Astrocyte (in vitro differentiated cells and primary cell): ENCODE results near the gene PCYT2.

Source experiments
- CTCF ChIP-seq: IDR thresholded peaks from 2 replicates; pipeline ENCODE4 v1.5.1; 2011; ENCODE audit warnings: low read depth, mild to moderate bottlenecking, inconsistent platforms, low read length, moderate library complexity; ENCODE audit not compliant: insufficient read depth
- EZH2 ChIP-seq: IDR thresholded peaks from 2 replicates; pipeline ENCODE4 v1.6.1; 2012; ENCODE audit warnings: mild to moderate bottlenecking, low read length, inconsistent platforms; ENCODE audit not compliant: insufficient read depth

DNA sequence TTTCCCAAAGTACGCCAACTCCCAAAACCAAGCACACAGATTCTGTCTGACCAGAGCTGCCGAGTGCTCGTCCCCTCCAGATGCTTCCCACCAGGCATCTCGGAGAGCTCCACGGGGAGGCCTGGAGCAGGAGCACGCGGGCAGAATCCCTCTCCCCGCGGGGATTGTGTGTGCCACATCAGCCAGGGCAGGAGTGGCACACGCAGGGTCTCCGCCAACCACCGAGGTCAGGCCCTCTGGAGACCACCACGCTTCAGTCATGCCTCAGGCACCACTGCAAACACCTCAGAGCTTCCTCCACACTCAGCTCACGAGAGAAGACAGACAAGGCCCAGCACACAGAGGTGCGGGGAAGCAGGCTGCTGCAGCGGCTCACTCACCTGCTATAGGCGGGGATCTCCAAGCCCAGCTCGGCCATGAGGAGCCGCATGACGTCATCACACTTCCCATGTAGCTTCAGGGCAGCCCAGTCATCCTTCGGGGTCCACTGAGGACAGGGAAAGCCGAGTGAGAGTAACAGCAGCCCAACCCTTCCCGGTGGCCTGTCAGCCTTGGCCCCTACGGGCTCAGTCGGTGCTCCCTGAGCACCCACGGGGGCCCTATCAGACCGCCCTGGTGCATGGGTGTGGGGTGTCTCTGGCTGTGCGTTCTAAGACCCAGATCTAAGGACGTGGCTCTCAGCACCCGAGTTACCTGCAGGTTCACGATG is 2.3 kb upstream of the PCYT2 start:
- no peak for TF ChIP-seq CTCF
- TF ChIP-seq EZH2: no peak
